HG02798 (cell line): ENCODE results near the gene HLA-DMA.

Source experiments
- ATAC-seq: cut with Tn5 transposase; IDR thresholded peaks from one replicate; pipeline ENCODE4 v1.9.1; 2021; ENCODE audit warnings: mild to moderate bottlenecking; ENCODE audit not compliant: unreplicated experiment, poor library complexity

Gene HLA-DMA

DNA sequence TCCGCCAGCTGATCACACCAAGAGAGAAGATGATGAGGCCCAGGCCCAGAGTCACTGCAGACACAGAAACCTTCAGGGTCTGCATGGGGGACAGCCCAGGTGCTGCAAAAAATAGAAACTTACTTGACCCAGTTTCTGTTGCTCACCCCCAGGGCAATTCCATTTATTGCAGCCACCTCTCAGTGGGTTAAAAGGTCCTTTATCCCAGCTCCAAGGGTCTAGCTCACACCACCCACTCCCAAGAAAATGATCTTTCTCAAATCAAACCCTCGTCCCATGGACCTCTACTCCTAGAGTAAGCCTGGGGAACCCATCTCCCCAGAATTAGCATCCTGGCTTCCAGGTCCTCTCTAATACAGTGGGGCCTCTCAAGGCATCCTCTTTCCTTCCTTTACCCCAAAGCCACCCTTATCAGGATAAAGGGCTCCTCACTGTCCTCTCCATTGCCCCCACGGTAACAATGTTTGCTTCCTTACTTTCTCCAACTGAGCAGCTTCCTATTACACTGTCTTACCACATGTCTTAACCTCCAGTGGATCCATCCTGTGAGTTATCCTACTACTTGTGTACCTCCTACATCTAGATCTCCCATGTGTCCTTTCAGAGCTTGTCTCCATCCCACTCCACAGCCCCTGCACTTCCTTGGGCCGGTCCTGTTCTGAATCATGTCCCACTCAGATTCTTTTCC is 17.2 kb downstream of the HLA-DMA start:
- no peak for ATAC-seq

DNA sequence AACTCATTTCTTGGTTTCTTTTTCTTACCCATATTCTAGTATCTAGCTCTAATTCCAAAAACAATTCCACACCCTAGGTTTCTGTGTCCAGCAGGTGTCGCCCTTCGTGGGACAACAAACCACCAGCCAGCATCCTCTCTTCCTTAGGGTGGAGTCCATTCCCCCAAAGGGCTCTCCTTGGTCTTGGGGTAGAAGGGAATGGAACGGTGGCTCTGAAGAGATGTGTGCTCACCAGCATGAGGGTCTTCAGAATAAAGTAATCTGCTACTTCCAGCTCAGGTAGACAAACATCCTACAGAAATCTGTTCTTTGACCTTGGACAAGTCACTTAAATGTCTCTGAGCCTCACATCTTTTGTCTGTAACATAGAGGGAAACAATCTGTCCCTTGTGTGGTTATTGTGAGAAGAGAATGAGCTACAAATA is 19.2 kb downstream of the HLA-DMA start:
- no peak for ATAC-seq

GRCh38 chr6:32932132-32932868 is 20.6 kb downstream of the HLA-DMA start:
- ATAC-seq = no peak

DNA sequence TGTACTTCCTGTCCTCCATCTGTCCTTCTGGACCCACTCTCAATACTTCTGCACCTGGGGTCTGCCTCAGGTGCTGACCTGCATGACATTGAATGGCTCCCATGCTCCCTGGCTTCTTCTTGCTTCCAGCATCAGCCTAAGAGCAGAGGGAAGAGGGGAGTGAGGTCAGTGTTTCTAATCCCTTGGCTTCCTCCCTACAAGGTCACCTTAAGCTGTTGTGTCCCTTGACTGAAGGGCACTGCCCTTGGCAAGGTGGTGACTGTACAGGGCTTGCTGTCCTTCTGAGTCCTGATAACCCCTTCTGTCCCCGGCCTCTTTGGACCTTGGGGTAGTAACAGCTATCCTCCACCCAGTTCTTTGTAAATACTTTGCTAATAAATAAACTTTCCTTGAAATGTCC is 21.7 kb downstream of the HLA-DMA start:
- no peak for ATAC-seq

- no peak for ATAC-seq
Observed at GRCh38 chr6:32922083-32922482, 30.8 kb downstream of the HLA-DMA start.

- no peak for ATAC-seq
Observed at GRCh38 chr6:32920715-32921114, 32.2 kb downstream of the HLA-DMA start.

DNA sequence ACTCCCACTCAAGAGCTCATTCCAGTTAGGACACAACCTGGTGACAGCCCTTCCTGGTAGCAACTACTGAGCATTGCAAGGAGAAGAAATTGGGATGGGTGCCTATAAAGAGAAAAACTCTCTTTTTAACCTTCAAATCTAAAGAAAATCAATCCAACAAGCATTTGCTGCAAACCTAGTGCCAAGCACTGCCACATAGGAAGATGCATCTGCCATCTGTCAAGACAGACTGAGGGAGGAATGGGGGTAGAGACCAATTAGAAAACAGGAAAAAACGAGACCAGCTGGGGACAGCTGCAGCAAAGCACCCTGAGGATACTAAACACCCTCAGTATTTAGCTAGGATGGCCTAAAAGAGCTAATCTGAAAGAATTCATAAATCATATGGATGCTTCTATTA is 39.9 kb downstream of the HLA-DMA start:
- no peak for ATAC-seq

DNA sequence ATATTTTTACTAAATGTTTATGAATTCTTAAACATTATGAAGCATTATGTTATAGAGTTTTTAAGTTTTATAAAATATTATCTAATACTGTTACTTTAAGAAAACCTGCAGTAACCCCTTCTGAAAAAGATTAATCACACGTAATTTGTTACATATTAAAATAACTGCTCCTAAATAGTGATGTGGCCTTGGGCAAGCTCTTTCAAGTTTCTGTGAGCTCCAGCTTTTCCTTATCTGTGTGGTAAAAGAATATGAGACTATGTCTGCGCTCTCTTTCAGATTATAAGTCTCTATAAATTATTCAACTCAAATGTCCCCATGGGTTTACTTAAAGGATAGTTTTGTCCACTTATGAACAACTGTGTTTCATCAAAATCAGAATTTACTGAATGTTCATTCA is 44.0 kb downstream of the HLA-DMA start:
- no peak for ATAC-seq

GRCh38 chr6:32906539-32906938 is 46.4 kb downstream of the HLA-DMA start:
- ATAC-seq = no peak

GRCh38 chr6:32905078-32905477 is 47.8 kb downstream of the HLA-DMA start:
- no peak for ATAC-seq

- ATAC-seq = no peak
Observed at GRCh38 chr6:32903952-32904351, 48.9 kb downstream of the HLA-DMA start.
